ENCODE measurements around the gene DYSF.

Gene DYSF

GRCh38 chr2:71605173-71605641 is 151.8 kb downstream of the DYSF start:
- no peak for DNase-seq

DNA sequence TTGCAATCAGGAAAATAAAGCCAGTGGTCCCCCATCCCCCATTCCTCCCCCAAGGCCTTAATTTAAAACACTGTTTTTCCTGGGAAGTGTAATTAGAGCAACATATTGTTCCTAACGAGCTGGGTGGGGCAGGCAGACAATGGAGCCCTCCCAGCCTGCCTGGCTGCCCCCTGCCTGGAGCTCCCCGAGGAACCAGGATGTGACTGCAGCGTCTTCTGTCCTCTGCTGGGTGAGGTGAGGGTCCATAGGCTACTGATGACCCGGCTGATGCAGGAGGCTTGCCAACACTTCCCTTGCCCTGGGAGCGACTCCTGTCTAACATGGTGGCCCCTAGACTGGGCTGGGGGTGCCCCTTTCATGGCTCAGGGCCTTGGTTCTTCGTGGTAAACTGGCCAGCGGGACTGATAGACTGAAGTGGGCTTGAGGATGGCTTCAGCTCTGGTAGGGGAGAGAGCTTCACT is 152.4 kb downstream of the DYSF start:
- no peak for DNase-seq

DNA sequence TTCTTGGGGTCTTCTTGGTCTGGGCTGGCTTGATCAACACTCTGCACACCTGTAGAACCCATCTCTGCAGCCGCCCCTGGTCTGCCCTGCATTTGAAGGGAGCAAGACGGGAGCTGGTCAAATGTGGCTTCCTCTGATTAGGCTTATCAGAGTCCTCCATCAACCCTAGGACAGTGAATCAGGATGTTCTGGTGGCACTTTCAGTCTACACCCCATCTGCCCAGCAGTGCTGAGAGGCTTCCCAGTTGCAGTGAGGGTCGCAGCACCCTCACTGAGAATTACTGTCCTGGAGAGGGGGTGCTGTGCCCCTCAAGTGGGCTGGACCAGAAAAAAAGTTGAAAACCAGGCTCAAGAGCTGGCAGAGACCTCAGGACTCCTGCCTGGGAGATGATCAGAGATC is 152.9 kb downstream of the DYSF start:
- DNase-seq: no peak

DNA sequence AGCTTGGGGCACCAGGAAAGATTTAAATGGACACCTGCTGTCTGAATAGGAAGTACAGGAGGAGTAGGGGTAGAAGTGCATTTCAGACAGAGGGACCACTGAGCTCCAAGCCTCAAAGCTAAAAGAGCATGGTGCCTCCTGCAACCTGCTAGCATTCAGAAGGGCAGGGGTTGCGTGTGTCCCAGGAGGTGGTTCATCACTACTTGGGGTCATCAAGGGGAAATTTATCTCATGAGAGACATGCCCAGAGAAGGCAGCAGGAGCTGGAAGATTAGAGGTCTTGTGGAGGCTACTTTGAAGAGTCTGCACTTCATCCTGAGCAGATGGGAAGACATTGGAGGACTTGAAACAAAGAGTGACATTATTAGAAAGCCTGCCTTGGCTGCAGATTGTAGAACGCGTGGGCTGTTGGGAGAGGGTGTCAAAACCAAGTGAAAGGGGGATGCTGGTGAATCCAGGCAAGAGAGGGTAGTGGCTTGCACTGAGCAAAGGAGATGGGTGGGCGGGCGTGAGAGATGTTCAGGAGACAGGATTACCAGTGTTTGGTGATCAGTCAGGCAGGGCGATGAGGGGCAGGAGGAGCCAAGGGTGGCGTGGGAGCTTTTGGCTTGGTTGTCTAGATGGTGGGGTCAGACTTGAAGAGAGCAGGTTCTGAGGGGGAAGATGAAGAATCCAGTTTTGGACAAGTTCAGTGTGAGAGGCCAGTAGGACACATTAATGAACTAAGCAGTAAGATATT is 154.0 kb downstream of the DYSF start:
- no peak for DNase-seq

- no peak for DNase-seq
These were observed 154.7 kb downstream of the DYSF start for GRCh38 chr2:71608034-71608433.

- DNase-seq: no peak
These were observed 155.1 kb downstream of the DYSF start for GRCh38 chr2:71608441-71608840.

GRCh38 chr2:71609029-71609428 is 155.7 kb downstream of the DYSF start:
- DNase-seq: no peak

- DNase-seq: no peak
These were observed 156.1 kb downstream of the DYSF start for GRCh38 chr2:71609441-71609840.

DNA sequence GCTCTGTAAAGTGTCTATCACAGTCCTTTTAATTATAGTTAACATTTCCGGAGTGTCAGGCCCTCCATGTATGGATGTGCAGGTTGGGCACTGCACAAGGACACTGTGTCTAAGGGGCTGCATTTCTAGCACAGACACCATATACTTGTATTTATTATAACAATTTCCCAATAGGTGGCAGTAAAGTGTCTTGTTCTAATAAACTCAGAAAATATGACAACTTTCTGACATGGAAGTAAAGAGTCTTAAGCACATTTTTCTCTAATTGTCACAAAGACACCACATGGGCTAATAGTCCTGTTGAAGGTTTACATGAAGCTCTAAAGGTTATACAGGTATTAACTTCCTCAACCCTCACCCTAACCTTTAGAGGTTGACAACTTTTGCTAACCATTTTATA is 156.6 kb downstream of the DYSF start:
- DNase-seq: no peak

DNA sequence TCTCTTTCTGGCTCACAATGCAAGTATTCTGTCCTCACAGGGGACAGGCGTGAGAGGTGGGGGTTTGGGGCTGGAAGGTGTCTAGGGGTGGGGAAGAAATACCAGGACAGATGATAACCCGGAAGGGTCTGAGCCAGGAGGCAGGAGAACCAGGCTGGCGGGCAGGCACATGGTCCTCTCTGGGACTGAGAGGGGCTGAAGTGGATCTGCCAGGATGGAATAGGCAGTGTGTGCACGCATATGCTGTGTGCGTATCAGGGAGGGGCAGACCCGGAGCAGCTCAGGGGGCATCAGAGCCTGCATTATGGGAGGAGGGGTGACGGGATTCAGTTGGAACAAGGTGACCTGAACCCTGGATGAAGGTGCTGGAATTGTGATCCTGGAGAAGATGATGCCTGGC is 157.3 kb downstream of the DYSF start:
- DNase-seq: no peak

- DNase-seq: no peak
These were observed 157.9 kb downstream of the DYSF start for GRCh38 chr2:71611247-71611646.

DNA sequence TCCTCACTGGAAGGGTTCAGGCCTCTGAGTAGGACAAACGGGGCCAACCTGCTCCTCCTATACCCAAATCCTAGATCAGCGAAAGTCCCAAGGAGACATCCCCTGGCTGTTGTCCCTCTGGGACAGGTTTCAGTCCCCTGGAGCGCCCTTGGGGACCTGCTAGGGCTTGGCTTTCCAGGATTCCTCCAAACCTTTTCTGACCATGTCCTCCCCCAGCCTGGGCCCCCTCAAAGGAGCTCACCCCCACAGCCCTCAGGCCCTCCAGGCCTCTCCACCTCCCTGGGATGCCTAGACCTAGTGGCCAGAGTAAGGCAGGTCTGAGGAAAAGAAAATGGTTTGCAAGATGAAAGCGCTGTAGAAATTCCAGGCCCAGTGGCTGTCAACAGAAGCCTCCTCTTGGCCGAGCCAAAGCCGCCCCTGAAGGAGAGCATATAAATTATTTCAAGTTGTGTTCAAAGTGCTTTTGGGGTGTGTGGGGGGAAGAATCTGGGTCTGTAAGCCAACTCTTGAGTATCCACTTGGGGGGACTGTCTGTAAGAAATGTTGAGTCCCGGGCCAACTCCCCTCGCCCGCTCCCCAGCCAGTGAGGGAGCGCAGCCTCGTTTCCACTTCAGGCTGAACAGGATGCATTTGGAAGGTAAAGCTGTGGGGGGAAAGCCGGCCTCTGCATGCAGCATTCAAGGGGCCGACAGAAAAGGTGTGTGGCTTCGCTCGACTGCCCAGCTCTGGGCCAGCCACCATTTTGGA is 158.6 kb downstream of the DYSF start:
- no peak for DNase-seq

- no peak for DNase-seq
These were observed 159.4 kb downstream of the DYSF start for GRCh38 chr2:71612581-71613402.

DNA sequence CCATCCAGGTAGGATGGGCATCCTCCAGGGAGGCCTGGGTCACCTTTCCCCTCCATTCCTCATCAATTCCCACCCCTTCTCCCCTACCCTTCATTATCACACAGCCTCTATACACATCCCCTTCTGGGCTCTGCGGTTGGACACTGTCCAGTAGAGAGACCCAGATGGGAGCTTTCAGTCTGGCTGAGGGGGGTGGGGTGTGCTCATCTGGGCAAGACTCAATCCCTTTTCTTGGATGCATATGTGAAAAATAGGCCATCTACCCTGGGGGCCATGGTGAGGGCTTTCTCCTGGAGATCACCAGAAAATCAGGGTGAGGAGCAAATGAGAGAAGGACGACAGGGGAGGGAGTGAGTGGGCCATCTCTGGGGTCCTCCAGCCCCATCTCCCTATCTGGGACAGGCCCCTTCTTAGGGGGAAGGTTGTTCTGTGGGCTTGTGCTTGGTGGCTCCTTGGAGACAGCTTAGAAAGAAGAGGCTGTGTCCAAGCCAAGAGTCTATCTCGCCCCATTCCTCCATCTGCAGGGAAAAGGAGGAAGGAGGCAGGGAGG is 160.1 kb downstream of the DYSF start:
- no peak for DNase-seq

- DNase-seq: no peak
These were observed 160.9 kb downstream of the DYSF start for GRCh38 chr2:71613953-71614925.

- DNase-seq: no peak
These were observed 161.8 kb downstream of the DYSF start for GRCh38 chr2:71614976-71615766.

DNA sequence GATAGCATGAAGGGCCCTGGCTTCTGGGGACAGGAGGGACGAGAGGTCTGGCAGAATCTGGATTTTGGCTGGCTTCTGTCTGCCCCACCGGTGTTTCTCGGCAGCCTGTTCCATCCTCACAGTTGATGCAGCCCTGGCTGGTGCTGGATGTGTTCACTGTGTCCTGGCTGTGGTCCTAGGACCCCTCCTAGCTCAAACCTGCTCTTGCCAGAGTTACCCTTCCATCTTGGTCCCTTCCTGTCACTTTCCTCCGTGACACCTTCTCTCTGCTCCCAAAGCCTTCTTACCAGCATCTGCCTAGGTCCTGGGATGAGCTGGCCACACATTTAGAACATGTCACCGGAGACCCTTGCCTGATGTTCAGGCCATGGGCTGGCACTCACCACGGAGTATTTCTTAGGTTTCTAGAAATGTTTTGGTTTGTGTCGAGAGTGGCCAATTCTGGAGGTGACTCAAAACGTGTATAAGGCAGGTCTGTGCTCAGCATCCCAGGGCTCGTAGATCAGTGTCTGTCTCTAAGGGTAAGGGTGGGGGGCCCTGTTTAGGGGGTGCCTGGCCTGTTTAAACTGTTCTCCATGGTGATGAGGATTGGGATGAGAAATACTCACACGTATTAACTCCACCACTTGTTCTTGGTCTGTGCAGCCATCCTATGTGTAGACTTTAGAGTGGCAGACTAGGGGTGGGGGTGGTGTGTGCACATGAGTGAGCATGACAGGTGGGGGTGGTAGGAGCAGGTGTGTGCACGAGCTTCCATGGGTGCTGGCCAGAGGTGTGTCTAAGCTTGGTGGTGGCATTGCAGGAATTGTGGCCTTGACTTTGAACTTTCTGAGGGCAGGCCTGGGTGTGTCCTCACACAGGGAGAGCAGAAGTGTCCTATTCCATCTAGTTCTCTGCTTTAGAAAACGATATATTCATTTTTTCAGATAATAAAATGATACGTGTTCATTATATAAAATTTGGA is 162.7 kb downstream of the DYSF start:
- DNase-seq: no peak

GRCh38 chr2:71617266-71617665 is 163.9 kb downstream of the DYSF start:
- DNase-seq: no peak

GRCh38 chr2:71618327-71619113 is 165.2 kb downstream of the DYSF start:
- DNase-seq: no peak
